IPS DF 19.7 (cell line): ENCODE data around the gene ZFP36L1.

Experiments
- DNase-seq: peaks from one replicate; pipeline ENCODE4 v3.0.0-alpha.2; 2013; ENCODE audit warnings: low read depth, low spot score

ZFP36L1 gene

DNA sequence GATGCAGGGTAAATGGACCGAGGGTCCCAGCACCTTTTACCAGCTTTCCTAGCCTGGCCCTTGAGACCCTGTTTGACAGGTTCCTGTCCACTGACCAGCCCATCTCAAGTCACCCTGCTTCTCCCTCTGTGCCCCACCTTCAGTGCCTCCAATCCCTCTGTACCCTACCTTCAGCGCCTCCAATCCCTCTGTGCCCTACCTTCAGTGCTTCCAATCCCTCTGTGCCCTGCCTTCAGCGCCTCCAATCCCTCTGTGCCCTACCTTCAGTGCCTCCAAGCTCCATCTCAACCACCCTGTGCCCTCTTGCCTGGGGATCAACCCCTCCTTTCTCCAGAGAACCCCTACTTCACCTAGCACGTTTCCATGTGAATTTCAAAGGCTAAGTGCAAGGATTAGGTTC lies 54.3 kb downstream of the ZFP36L1 start:
- no peak for DNase-seq
